NCI-H526 (cell line): Measurements from ENCODE around the gene CMYA5.
A peak's percentile ranks its signal among the peaks of the same experiment; 100 is the strongest.

Experiments used
- DNase-seq, 2 experiments: peaks; one replicate each; lab custom pipeline; 2025; lab: John Stamatoyannopoulos, UW

CMYA5 gene

GRCh38 chr5:79834754-79835714, 145.4 kb downstream of the CMYA5 start:
- DNase-seq: no peak

- DNase-seq: no peak
Observed at GRCh38 chr5:79837761-79838551, 148.3 kb downstream of the CMYA5 start.

- DNase-seq: no peak
Observed at GRCh38 chr5:79840084-79840990, 150.7 kb downstream of the CMYA5 start.

- no peak for DNase-seq
Observed at GRCh38 chr5:79841172-79841571, 151.5 kb downstream of the CMYA5 start.

- DNase-seq: no peak
Observed at GRCh38 chr5:79842006-79842881, 152.6 kb downstream of the CMYA5 start.

GRCh38 chr5:79842991-79843390, 153.4 kb downstream of the CMYA5 start:
- DNase-seq: peak in 1 of 2 experiments; percentile 10

GRCh38 chr5:79843450-79844388, 154.1 kb downstream of the CMYA5 start:
- no peak for DNase-seq

- no peak for DNase-seq
Observed at GRCh38 chr5:79844571-79844970, 154.9 kb downstream of the CMYA5 start.

- DNase-seq: no peak
Observed at GRCh38 chr5:79845448-79846197, 156.0 kb downstream of the CMYA5 start.

- DNase-seq: no peak
Observed at GRCh38 chr5:79846198-79846521, 156.5 kb downstream of the CMYA5 start.

GRCh38 chr5:79847561-79847960, 157.9 kb downstream of the CMYA5 start:
- no peak for DNase-seq

GRCh38 chr5:79849061-79849460, 159.4 kb downstream of the CMYA5 start:
- no peak for DNase-seq
